Choroid plexus epithelial cell (primary cell): ENCODE data around the gene EPHA4.
"Not testable (repeated sequence)": the region's sequence is repeated elsewhere in the genome, so short reads cannot be mapped to it uniquely, and the experiment has no call there.

Experiments used
- DNase-seq: peaks from one replicate; pipeline ENCODE4 v3.0.0-alpha.2; 2010; ENCODE audit warnings: low read depth
- H3K4me3 ChIP-seq: 2 replicates; pipeline ENCODE4 v1.5.1; 2011; ENCODE audit warnings: low read depth, mild to moderate bottlenecking, control low read depth, low read length, moderate library complexity
- CTCF ChIP-seq: conservative IDR thresholded peaks from 2 replicates; pipeline ENCODE4 v1.5.1; 2011; ENCODE audit warnings: low read depth, mild to moderate bottlenecking, control low read depth, inconsistent platforms, low read length, moderate library complexity

The EPHA4 gene

DNA sequence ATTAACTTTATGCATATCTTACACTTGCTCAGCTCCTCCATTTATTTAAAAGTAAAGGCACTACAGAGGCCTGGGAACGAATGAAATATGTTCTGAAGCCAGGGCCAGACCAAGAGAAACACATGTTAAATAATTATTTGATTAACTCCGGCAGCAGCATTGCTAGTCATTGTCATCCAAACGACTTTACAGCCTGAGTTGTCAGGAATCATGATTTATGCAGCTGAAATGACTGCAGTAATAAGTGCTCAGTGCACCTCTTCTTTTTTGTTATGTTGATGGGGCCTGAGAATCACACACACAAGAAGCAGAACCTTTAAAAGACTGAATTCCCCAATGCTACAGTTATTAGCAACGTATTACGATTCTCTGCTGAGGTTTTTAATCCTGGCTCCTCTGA, 58.9 kb downstream of the EPHA4 start:
- H3K4me3 ChIP-seq = no peak overlapping the region

DNA sequence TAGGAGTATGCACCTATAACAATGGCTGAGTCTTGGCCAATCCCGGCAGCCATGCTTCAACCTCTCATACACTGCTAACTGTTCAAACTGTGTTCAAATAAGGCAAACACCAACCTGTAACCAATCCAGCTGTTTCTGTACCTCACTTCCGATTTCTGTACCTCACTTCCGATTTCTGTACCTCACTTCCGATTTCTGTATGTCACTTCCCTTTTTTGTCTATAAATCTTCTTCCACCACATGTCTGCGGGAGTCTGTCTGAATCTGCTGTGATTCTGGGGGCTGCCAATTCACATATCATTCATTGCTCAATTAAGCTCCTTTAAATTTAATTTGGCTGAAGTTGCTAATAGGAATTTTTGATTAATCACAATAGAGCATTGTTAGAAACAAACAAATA, 60.8 kb downstream of the EPHA4 start:
- H3K4me3 ChIP-seq, DNase-seq: not testable (repeated sequence)

More for the DNA sequence above, 58.9 kb downstream of the EPHA4 start:
- no peak for DNase-seq
- TF ChIP-seq CTCF = no peak

DNA sequence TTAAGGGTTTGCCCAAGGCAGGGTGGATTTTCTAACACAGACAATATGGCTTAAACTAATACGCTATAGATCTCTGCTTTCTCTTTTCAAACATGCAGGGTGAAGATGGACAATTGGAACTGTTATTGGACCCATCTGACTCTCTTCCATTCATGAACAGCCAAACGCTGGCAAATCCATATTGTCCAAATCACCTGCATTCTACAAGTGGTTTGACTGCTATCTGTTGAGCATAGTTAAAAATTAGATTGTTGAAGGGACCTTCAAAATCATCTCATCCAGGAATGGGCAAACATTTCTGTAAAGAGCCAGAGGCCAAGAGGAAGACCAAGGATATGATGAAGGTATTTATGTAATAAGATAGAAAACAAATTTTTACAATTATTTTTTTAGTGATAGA, 65.6 kb downstream of the EPHA4 start:
- DNase-seq = no peak
- no peak for TF ChIP-seq CTCF
- no peak overlapping the region for H3K4me3 ChIP-seq

- no peak for DNase-seq
- no peak overlapping the region for H3K4me3 ChIP-seq
- no peak for TF ChIP-seq CTCF
Observed at GRCh38 chr2:221505605-221506004, 66.5 kb downstream of the EPHA4 start.

GRCh38 chr2:221504905-221505304, 67.2 kb downstream of the EPHA4 start:
- DNase-seq = no peak
- no peak for TF ChIP-seq CTCF
- no peak overlapping the region for H3K4me3 ChIP-seq

DNA sequence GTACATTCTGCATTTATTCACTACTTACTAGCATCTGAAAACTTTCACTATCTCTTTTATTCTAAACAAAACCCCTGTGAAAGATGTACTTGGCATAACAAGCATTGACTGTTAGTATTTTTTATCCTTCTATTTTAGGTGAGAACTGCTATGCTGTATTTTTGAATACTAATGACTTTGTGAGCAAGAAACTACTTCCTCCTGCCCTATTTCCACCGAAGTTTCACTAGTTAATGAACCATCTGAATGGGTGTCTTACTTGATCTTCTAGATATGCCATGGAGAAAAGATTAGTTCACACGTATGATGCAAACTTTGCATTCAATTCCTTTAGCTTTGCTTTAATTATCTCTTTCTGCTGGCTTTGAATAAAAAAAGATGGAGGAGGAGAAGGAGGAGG, 68.1 kb downstream of the EPHA4 start:
- no peak for DNase-seq
- no peak overlapping the region for H3K4me3 ChIP-seq
- TF ChIP-seq CTCF = no peak

DNA sequence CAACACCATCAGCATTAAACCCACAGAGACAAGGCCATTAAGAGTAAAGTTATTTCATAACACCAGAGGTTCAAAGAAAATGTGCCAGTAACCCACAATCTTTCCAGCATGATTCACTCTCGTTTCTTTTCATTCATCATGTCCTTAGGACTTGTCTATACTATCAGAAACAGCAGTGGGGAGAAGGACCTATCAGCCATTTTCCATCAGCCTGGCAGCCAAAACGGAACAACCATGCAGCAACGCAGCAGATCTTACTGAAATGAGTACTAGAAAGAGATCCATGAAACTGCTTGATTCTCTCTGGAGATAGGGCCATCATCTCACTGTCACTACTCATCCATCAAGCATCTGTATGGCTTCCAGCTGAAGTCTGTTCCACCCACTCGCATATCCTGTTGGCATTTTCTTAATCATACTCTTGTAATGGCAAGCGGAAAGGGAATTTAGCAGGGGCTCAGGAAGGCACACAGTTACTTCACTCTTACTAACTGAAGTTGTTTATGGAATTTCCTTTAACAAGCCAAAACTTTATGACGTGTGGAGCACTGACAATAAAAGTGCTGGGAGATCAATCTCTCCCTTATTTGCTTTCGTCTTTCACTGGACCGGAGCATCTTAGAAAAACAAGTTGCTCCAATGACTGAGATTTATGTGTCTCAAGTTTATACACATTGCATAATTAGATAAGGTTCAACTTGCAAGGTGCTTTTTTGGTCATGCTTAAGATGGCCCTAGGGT, 69.7 kb downstream of the EPHA4 start:
- H3K4me3 ChIP-seq = no peak overlapping the region
- TF ChIP-seq CTCF = no peak
- peak; percentile 46 for DNase-seq

DNA sequence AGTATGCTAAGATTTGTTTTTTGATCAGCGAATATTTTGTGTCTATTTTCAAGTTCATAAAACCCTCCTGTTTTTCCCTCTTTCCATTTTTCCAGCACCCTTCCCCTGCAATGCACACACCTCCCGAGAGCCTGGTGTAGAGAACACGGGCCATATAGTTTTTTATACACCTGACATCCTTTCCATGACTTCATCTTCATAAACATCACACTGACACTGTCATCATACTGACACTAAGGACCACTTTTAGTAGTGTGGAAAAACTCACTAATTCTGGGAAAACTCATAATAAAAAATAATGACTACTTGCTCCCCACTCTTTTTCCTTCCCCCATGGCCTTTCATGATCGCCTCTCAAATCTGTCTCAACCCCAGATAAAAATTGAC, 70.2 kb downstream of the EPHA4 start:
- DNase-seq = no peak
- TF ChIP-seq CTCF = no peak
- H3K4me3 ChIP-seq = no peak overlapping the region
